GM13977 (cell line): ENCODE results near the gene FAM117B.

ENCODE experiments used
- DNase-seq: peaks from one replicate; pipeline ENCODE4 v3.0.0; 2012; ENCODE audit warnings: low spot score
- in situ Hi-C: fragments of 300-500 bp; cut with MboI; formaldehyde crosslinking; loops from one replicate; pipeline ENCODE4 v1.12.0; 2022; ENCODE audit warnings: low sequenced_read_pairs, low pct_unique_long_range_greater_than_20kb, mixed read lengths, inconsistent platforms; ENCODE audit not compliant: unreplicated experiment
- TF ChIP-seq, protein P1 (sequence below): IDR thresholded peaks from 2 replicates; pipeline ENCODE4 v1.5.1; 2012; ENCODE audit warnings: mild to moderate bottlenecking, control low read depth; ENCODE audit not compliant: insufficient read depth; ENCODE audit errors: extremely low read depth, missing control alignments

The FAM117B gene

GRCh38 chr2:202720226-202720625 lies 85.5 kb downstream of the FAM117B start:
- no peak for DNase-seq
- TF ChIP-seq, protein P1, sequence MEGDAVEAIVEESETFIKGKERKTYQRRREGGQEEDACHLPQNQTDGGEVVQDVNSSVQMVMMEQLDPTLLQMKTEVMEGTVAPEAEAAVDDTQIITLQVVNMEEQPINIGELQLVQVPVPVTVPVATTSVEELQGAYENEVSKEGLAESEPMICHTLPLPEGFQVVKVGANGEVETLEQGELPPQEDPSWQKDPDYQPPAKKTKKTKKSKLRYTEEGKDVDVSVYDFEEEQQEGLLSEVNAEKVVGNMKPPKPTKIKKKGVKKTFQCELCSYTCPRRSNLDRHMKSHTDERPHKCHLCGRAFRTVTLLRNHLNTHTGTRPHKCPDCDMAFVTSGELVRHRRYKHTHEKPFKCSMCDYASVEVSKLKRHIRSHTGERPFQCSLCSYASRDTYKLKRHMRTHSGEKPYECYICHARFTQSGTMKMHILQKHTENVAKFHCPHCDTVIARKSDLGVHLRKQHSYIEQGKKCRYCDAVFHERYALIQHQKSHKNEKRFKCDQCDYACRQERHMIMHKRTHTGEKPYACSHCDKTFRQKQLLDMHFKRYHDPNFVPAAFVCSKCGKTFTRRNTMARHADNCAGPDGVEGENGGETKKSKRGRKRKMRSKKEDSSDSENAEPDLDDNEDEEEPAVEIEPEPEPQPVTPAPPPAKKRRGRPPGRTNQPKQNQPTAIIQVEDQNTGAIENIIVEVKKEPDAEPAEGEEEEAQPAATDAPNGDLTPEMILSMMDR: no peak
- in situ Hi-C loops: no loop called here

DNA sequence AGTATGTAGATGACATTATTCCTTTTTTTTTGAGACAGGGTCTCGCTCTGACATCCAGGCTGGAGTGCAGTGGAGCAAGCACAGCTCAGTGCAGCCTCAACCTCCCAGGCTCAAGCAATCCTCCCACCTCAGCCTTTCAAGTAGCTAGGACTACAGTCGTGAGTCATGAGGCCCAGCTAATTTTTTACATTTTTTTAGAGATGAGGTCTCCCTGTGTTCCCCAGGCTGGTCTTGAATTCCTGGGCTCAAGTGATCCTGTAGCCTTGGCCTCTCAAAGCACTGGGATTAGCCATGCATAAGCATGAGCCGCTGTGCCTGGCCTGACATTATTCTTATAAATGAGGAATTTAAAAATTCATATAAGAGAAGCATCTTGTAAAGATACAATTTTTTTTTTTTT lies 86.9 kb downstream of the FAM117B start:
- no peak for DNase-seq
- TF ChIP-seq, protein P1: no peak
- in situ Hi-C loops: no loop called here

DNA sequence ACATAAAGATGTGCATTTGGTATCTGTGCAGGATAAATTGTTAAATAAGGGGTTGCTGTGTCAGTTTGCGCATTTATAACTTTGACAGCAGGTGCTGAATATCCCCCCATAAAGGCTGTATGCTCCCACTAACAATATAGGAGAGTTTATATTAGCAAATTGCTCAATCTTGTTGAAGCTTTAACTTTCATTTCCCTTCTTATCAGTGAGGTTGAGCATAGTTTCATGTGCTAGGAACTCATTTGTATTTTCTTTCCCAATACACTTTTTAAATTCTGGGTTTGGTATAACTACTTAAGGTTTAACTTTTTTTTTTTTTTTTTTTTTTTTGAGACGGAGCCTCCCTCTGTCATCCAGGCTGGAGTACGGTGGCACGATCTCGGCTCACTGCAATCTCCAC lies 89.0 kb downstream of the FAM117B start:
- TF ChIP-seq, protein P1: no peak
- in situ Hi-C loops: no loop called here
- DNase-seq: no peak

GRCh38 chr2:202726070-202726469 lies 91.3 kb downstream of the FAM117B start:
- in situ Hi-C loops: no loop called here
- TF ChIP-seq, protein P1: no peak
- DNase-seq: no peak

- DNase-seq: no peak
- TF ChIP-seq, protein P1: no peak
- in situ Hi-C loops: no loop called here
Measured at GRCh38 chr2:202736826-202737225, 102.1 kb downstream of the FAM117B start.

GRCh38 chr2:202743613-202744012 lies 108.8 kb downstream of the FAM117B start:
- DNase-seq: no peak
- TF ChIP-seq, protein P1: no peak
- in situ Hi-C loops: no loop called here

DNA sequence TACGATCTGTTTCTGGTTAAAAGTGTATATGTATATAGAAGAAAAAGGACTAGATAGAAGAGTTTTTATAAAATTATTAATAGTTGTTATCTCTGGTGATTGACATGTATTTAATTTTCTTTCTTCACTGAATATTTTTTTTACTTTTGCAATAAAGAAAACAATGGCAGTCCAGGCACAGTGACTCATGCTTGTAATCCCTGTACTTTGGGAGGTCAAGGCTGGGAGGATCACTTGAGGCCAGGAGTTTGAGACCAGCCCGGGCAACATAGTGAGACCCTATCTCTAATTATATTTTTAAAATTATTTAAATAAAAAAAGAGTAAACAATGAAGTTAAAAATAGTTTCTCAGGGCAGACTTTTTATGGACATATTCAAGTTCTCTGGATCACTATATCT lies 114.7 kb downstream of the FAM117B start:
- DNase-seq: no peak
- TF ChIP-seq, protein P1: no peak
- in situ Hi-C loops: no loop called here
